GM13976 (cell line): ENCODE data around the gene DCTD.

Source experiments
- DNase-seq: peaks from one replicate; pipeline ENCODE4 v3.0.0; 2012; ENCODE audit warnings: low spot score
- CTCF ChIP-seq: IDR thresholded peaks from 2 replicates; pipeline ENCODE4 v1.5.1; 2012; ENCODE audit warnings: borderline replicate concordance, mild to moderate bottlenecking; ENCODE audit not compliant: insufficient read depth; ENCODE audit errors: extremely low read depth, missing control alignments, control extremely low read depth
- in situ Hi-C: fragments of 300-500 bp; cut with MboI; formaldehyde crosslinking; loops from one replicate; pipeline ENCODE4 v1.12.0; 2022; ENCODE audit warnings: low sequenced_read_pairs, mixed read lengths, inconsistent platforms; ENCODE audit not compliant: unreplicated experiment

DCTD gene

GRCh38 chr4:182855312-182855711 is 61.9 kb downstream of the DCTD start:
- TF ChIP-seq CTCF: no peak
- DNase-seq: no peak
- in situ Hi-C loops: no loop called here

GRCh38 chr4:182854466-182854865 is 62.7 kb downstream of the DCTD start:
- in situ Hi-C loops: no loop called here
- TF ChIP-seq CTCF: no peak
- no peak for DNase-seq

- in situ Hi-C loops: no loop called here
- DNase-seq: no peak
- TF ChIP-seq CTCF: no peak
These were observed 63.4 kb downstream of the DCTD start for GRCh38 chr4:182853731-182854330.

GRCh38 chr4:182848685-182849084 is 68.5 kb downstream of the DCTD start:
- TF ChIP-seq CTCF: no peak
- DNase-seq: no peak
- in situ Hi-C loops: no loop called here

GRCh38 chr4:182847576-182848450 is 69.4 kb downstream of the DCTD start:
- no peak for TF ChIP-seq CTCF
- DNase-seq: no peak
- in situ Hi-C loops: no loop called here

GRCh38 chr4:182846036-182846435 is 71.2 kb downstream of the DCTD start:
- TF ChIP-seq CTCF: no peak
- in situ Hi-C loops: no loop called here
- DNase-seq: no peak

GRCh38 chr4:182845618-182846017 is 71.6 kb downstream of the DCTD start:
- DNase-seq: no peak
- in situ Hi-C loops: no loop called here
- no peak for TF ChIP-seq CTCF
